Mucosa of stomach (tissue), 1 donor: ENCODE results near the gene ATRN.

Source experiments
- H3K27me3 ChIP-seq: one replicate; pipeline ENCODE4 v1.7.0; 2013; ENCODE audit warnings: mild to moderate bottlenecking, low read length; ENCODE audit not compliant: control insufficient read depth, insufficient read depth
- H3K36me3 ChIP-seq: one replicate; pipeline ENCODE4 v1.7.0; 2013; ENCODE audit warnings: low read length; ENCODE audit not compliant: control insufficient read depth, insufficient read depth
- H3K4me1 ChIP-seq: one replicate; pipeline ENCODE4 v1.7.0; 2013; ENCODE audit warnings: mild to moderate bottlenecking, low read length; ENCODE audit not compliant: control insufficient read depth, insufficient read depth
- H3K4me3 ChIP-seq: one replicate; pipeline ENCODE4 v1.7.0; 2013; ENCODE audit warnings: low read length
- H3K9ac ChIP-seq: one replicate; pipeline ENCODE4 v1.7.0; 2013; ENCODE audit warnings: mild to moderate bottlenecking, low read length, moderate library complexity
- H3K9me3 ChIP-seq: one replicate; pipeline ENCODE4 v1.7.0; 2013; ENCODE audit warnings: mild to moderate bottlenecking, low read length, moderate library complexity; ENCODE audit not compliant: control insufficient read depth
- donor health status: Pancreatic carcinoma.

The ATRN gene

GRCh38 chr20:3647473-3647872, 176.7 kb downstream of the ATRN start:
- Histone ChIP-seq H3K36me3 (no peaks in the 10 kb centered on the region), H3K9me3 (no peaks in the 10 kb centered on the region), H3K27me3 (no peaks in the 10 kb centered on the region)

DNA sequence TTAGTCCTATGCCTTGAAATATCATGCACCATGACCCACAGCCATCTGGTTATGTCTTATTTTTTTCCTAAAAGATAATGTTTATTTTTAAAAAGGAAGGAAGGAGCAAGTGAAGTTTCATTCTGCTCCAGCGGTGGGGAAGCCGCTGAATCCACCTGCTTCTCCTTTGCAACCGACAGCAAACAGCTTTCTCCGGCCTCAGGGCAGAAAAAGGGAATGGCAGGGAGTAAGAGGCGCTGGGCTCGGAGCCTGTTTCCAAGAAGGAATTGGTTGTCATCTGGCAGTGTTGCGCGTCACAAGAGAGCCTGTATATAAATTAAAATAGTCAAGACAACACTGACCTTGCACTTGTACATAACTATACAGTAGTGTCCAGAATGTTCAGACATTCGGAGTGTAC, 178.1 kb downstream of the ATRN start:
- Histone ChIP-seq H3K9me3 (no peaks in the 10 kb centered on the region), H3K9ac (no peak overlapping the region), H3K4me3 (no peak overlapping the region), H3K27me3 (no peaks in the 10 kb centered on the region), H3K36me3 (no peaks in the 10 kb centered on the region), H3K4me1 (peaks cover 5% of the 10 kb centered on the region)

More at GRCh38 chr20:3647473-3647872, 176.7 kb downstream of the ATRN start:
- Histone ChIP-seq H3K4me1 (peaks cover 4% of the 10 kb centered on the region), H3K9ac (no peak overlapping the region), H3K4me3 (no peak overlapping the region)

- Histone ChIP-seq H3K9ac (no peak overlapping the region), H3K4me1 (peaks cover 5% of the 10 kb centered on the region), H3K4me3 (no peak overlapping the region), H3K27me3 (no peaks in the 10 kb centered on the region), H3K9me3 (no peaks in the 10 kb centered on the region), H3K36me3 (no peaks in the 10 kb centered on the region)
These were observed 180.6 kb downstream of the ATRN start for GRCh38 chr20:3651204-3651962.

DNA sequence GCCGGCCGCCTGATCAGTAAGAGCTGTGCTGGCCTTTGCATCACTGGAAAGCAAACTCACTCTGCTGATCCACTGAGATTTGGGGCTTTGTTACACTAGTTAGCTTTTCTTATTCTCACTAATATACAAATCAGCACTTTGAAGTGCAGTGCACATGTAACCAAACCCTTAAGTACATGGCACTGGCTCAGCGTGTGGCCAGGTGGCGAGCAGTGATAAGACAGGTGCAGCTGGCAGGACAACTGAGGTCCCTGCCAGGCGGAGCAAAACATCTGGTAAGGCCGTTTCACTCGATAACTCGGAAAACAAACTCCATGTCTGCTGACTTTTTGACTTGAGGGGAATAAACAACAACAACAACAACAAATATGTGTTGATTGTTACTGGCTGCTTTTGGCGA, 181.4 kb downstream of the ATRN start:
- Histone ChIP-seq H3K36me3 (no peaks in the 10 kb centered on the region), H3K27me3 (no peaks in the 10 kb centered on the region), H3K4me1 (peaks cover 5% of the 10 kb centered on the region), H3K4me3 (no peak overlapping the region), H3K9ac (no peak overlapping the region), H3K9me3 (no peaks in the 10 kb centered on the region)

DNA sequence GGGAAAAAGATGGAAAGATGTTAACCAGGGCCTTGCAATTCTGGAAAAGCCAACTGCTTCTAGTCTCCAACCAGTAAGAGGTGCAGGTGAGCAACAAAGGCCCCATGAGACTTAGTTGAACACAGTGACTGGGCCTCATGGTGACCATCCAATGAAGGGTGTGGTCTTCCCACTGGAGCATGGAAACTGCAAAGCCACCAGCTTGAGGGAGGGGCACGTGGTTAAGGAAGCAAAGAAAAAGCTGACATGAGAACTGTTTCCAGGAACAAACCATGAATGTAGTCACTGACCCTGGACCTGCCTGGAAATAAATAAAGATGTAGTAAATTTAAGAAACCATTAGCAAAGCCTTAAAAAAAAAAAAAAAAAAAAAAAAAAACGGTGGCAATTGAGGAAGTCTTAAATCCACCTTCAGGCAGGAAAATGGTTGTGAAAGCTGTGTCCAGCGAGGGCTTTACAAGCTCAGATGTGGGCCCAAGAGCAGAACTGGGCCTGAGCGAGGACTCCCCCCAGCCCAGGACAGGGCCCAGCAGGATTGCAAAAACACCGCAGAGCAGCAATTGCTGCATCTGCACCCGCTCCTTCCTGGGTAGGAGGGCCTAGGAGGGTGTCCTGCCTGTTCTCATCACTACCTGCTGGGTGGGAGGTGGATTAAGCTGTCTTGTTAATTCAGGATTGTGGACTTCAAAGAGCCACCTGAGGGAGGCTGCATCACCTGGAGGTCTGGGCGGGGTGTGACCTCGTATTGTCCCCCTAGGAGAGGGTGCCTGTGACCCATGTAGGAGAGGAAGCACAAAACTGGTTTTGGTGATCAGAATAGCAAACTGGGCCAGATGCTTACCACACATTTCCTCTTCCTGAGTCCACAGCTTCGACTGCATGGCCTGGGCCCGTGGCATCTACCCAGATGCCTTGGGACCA, 182.1 kb downstream of the ATRN start:
- Histone ChIP-seq H3K9me3 (no peaks in the 10 kb centered on the region), H3K27me3 (no peaks in the 10 kb centered on the region), H3K4me1 (peaks cover 5% of the 10 kb centered on the region), H3K36me3 (no peaks in the 10 kb centered on the region), H3K9ac (no peak overlapping the region), H3K4me3 (no peak overlapping the region)

- H3K27me3 ChIP-seq: no peaks in the 10 kb centered on the region
- peaks cover 5% of the 10 kb centered on the region for H3K4me1 ChIP-seq
- no peak overlapping the region for H3K9ac ChIP-seq
- no peaks in the 10 kb centered on the region for H3K36me3 ChIP-seq
- H3K4me3 ChIP-seq: no peak overlapping the region
- H3K9me3 ChIP-seq: no peaks in the 10 kb centered on the region
These were observed 183.1 kb downstream of the ATRN start for GRCh38 chr20:3653921-3654320.

GRCh38 chr20:3654326-3655130, 183.7 kb downstream of the ATRN start:
- H3K4me3 ChIP-seq: no peak overlapping the region
- H3K4me1 ChIP-seq: peaks cover 5% of the 10 kb centered on the region
- H3K9me3 ChIP-seq: no peaks in the 10 kb centered on the region
- H3K9ac ChIP-seq: no peak overlapping the region
- H3K27me3 ChIP-seq: peaks cover 6% of the 10 kb centered on the region
- H3K36me3 ChIP-seq: no peaks in the 10 kb centered on the region

- no peak overlapping the region for H3K4me3 ChIP-seq
- no peak overlapping the region for H3K9ac ChIP-seq
- no peaks in the 10 kb centered on the region for H3K36me3 ChIP-seq
These were observed 184.2 kb downstream of the ATRN start for GRCh38 chr20:3655131-3655405.

DNA sequence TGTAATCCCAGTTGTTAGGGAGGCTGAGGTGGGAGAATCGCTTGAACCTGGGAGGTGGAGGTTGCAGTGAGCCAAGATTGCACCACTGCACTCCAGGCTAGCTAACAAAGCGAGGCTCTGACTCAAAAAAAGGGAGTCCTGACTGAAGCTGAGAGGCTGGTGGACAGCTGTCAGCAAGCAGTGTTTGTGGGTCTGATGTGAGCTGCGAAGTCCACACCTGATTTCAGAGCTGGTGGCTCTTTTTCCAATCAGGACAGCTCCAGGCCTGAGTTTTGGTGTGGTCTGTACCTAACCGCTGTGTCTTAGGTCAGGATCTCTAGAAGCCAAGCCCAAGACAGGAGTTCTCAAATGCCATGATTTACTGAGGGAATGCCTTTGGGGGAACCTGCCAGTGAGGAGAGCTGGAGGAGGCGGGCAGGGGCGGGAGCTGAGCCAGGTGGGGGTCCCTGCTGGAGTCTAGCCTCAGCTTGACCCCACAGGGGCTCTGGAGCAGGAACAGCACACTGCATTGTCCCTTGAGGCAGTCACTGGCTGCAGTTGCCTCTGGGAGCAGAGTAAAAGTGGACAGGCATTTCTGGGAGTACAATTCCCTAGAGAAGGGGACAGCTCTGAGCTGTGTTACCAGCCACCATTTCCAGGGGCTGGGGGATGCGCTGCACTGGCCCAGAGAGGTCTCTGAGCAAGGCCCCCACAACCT, 187.3 kb downstream of the ATRN start:
- peaks cover 42% of the 10 kb centered on the region for H3K27me3 ChIP-seq
- H3K4me1 ChIP-seq: no peaks in the 10 kb centered on the region
- H3K4me3 ChIP-seq: no peak overlapping the region
- no peaks in the 10 kb centered on the region for H3K9me3 ChIP-seq
- no peak overlapping the region for H3K9ac ChIP-seq
- no peaks in the 10 kb centered on the region for H3K36me3 ChIP-seq

More at GRCh38 chr20:3655131-3655405, 184.2 kb downstream of the ATRN start:
- H3K4me1 ChIP-seq: peaks cover 5% of the 10 kb centered on the region
- no peaks in the 10 kb centered on the region for H3K9me3 ChIP-seq
- peaks cover 11% of the 10 kb centered on the region for H3K27me3 ChIP-seq

- Histone ChIP-seq H3K36me3 (no peaks in the 10 kb centered on the region), H3K9me3 (no peaks in the 10 kb centered on the region), H3K4me1 (no peaks in the 10 kb centered on the region), H3K27me3 (peaks cover 45% of the 10 kb centered on the region), H3K9ac (no peak overlapping the region), H3K4me3 (no peak overlapping the region)
These were observed 188.1 kb downstream of the ATRN start for GRCh38 chr20:3658716-3659491.
